Liver (tissue), 3 donors: ENCODE data around the gene TMC2.
"Not testable (repeated sequence)": the region's sequence is repeated elsewhere in the genome, so short reads cannot be mapped to it uniquely, and the experiment has no call there.

Source experiments
- CTCF ChIP-seq: fragments of 150-350 bp; IDR thresholded peaks from 2 replicates; pipeline ENCODE4 v1.5.1; 2017; ENCODE audit warnings: improper control_type of control experiment, low read depth, low read length; ENCODE audit not compliant: missing input control
- EGR1 ChIP-seq, 2 donors: IDR thresholded peaks; 2 replicates each; pipeline ENCODE4 v1.6.1; 2016 to 2018; ENCODE audit warnings: antibody characterized with exemption in 2 of 2, low read depth in 2 of 2
- FOXA1 ChIP-seq: IDR thresholded peaks from 2 replicates; pipeline ENCODE4 v1.6.1; 2016; ENCODE audit warnings: antibody characterized with exemption
- FOXA2 ChIP-seq: IDR thresholded peaks from 2 replicates; pipeline ENCODE4 v1.6.1; 2016; ENCODE audit warnings: antibody characterized with exemption
- HNF4A ChIP-seq, 2 donors: conservative IDR thresholded peaks; 2 replicates each; pipeline ENCODE4 v1.6.1; 2016; ENCODE audit warnings: antibody characterized with exemption in 2 of 2, mild to moderate bottlenecking in 2 of 2
- JUND ChIP-seq, 2 donors: IDR thresholded peaks; 2 replicates each; pipeline ENCODE4 v1.6.1; 2016; ENCODE audit warnings: antibody characterized with exemption in 2 of 2
- RAD21 ChIP-seq, 2 donors: IDR thresholded peaks; 2 replicates each; pipeline ENCODE4 v1.6.1; 2016; ENCODE audit warnings: antibody characterized with exemption in 2 of 2, mild to moderate bottlenecking in 2 of 2
- SP1 ChIP-seq: IDR thresholded peaks from 2 replicates; pipeline ENCODE4 v1.6.1; 2018; ENCODE audit warnings: antibody characterized with exemption, mild to moderate bottlenecking
- TAF1 ChIP-seq: conservative IDR thresholded peaks from 2 replicates; pipeline ENCODE4 v1.6.1; 2016; ENCODE audit warnings: antibody characterized with exemption, mild to moderate bottlenecking
- YY1 ChIP-seq: IDR thresholded peaks from 2 replicates; pipeline ENCODE4 v1.6.1; 2016; ENCODE audit warnings: antibody characterized with exemption, mild to moderate bottlenecking
- TF ChIP-seq, protein P1 (sequence below): IDR thresholded peaks from 2 replicates; pipeline ENCODE4 v1.6.1; 2016; ENCODE audit warnings: antibody characterized with exemption
- TF ChIP-seq, protein P2 (sequence below): IDR thresholded peaks from 2 replicates; pipeline ENCODE4 v1.6.1; 2016; ENCODE audit warnings: antibody characterized with exemption
- TF ChIP-seq, protein P3 (sequence below): IDR thresholded peaks from 2 replicates; pipeline ENCODE4 v1.6.1; 2016; ENCODE audit warnings: antibody characterized with exemption, mild to moderate bottlenecking
- donor health status: healthy.
- donor health status: healthy.

- TF ChIP-seq CTCF; YY1; JUND (IDR thresholded peaks at IDR 0.05); RAD21 (IDR thresholded peaks at IDR 0.05); FOXA1; EGR1 (IDR thresholded peaks at IDR 0.05; ENCODE audit: low read depth in 2 of 2); SP1; FOXA2; TAF1; HNF4A (conservative IDR thresholded peaks at IDR 0.05): not testable (repeated sequence)
- TF ChIP-seq, protein P1, sequence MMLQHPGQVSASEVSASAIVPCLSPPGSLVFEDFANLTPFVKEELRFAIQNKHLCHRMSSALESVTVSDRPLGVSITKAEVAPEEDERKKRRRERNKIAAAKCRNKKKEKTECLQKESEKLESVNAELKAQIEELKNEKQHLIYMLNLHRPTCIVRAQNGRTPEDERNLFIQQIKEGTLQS, result not testable (repeated sequence)
- TF ChIP-seq, protein P2, sequence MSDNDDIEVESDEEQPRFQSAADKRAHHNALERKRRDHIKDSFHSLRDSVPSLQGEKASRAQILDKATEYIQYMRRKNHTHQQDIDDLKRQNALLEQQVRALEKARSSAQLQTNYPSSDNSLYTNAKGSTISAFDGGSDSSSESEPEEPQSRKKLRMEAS, result not testable (repeated sequence)
- TF ChIP-seq, protein P3, sequence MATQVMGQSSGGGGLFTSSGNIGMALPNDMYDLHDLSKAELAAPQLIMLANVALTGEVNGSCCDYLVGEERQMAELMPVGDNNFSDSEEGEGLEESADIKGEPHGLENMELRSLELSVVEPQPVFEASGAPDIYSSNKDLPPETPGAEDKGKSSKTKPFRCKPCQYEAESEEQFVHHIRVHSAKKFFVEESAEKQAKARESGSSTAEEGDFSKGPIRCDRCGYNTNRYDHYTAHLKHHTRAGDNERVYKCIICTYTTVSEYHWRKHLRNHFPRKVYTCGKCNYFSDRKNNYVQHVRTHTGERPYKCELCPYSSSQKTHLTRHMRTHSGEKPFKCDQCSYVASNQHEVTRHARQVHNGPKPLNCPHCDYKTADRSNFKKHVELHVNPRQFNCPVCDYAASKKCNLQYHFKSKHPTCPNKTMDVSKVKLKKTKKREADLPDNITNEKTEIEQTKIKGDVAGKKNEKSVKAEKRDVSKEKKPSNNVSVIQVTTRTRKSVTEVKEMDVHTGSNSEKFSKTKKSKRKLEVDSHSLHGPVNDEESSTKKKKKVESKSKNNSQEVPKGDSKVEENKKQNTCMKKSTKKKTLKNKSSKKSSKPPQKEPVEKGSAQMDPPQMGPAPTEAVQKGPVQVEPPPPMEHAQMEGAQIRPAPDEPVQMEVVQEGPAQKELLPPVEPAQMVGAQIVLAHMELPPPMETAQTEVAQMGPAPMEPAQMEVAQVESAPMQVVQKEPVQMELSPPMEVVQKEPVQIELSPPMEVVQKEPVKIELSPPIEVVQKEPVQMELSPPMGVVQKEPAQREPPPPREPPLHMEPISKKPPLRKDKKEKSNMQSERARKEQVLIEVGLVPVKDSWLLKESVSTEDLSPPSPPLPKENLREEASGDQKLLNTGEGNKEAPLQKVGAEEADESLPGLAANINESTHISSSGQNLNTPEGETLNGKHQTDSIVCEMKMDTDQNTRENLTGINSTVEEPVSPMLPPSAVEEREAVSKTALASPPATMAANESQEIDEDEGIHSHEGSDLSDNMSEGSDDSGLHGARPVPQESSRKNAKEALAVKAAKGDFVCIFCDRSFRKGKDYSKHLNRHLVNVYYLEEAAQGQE, result not testable (repeated sequence)
Observed at GRCh38 chr20:2504803-2505202, 31.6 kb upstream of the TMC2 start.
